Neural crest cell (in vitro differentiated cells): ENCODE results near the gene RASAL1. TPM values are rescaled to one million over a fixed set of nuclear protein-coding genes. Genes with fewer than 3 reads are reported as not detected.

Experiments used
- DNase-seq: peaks from one replicate; pipeline ENCODE4 v3.0.0; 2021; ENCODE audit warnings: low read depth, mixed read lengths, low spot score
- H3K27ac Mint-ChIP-seq: one replicate; pipeline ENCODE4 v1.8.0; 2021; ENCODE audit warnings: mild to moderate bottlenecking, mixed read lengths; ENCODE audit not compliant: unreplicated experiment
- H3K27me3 Mint-ChIP-seq: 2 replicates; pipeline ENCODE4 v1.8.0; 2021; ENCODE audit warnings: low read depth, mild to moderate bottlenecking, mixed read lengths
- H3K36me3 Mint-ChIP-seq: 2 replicates; pipeline ENCODE4 v1.8.0; 2021; ENCODE audit warnings: low read depth, mild to moderate bottlenecking, mixed read lengths
- H3K4me1 Mint-ChIP-seq: 2 replicates; pipeline ENCODE4 v1.8.0; 2021; ENCODE audit warnings: mixed read lengths
- H3K4me3 Mint-ChIP-seq: one replicate; pipeline ENCODE4 v1.8.0; 2021; ENCODE audit warnings: mild to moderate bottlenecking, mixed read lengths
- H3K9me3 Mint-ChIP-seq: 2 replicates; pipeline ENCODE4 v1.8.0; 2021; ENCODE audit warnings: mixed read lengths
- CTCF ChIP-seq: fragments of 200-600 bp; sonication (generic); conservative IDR thresholded peaks from 2 replicates; pipeline ENCODE4 v1.5.0; 2021; ENCODE audit warnings: antibody characterized with exemption, mild to moderate bottlenecking
- total RNA-seq: library from RNA; stranded (reverse); gene quantifications from 2 replicates; pipeline ENCODE4 v1.2.1, GENCODE V29; 2021

Gene RASAL1
- total RNA-seq, 1 donor from 2014 or later: not detected

GRCh38 chr12:113109872-113110599 lies 25.5 kb downstream of the RASAL1 start:
- Mint-ChIP-seq H3K4me3 (no peak overlapping the region), H3K27ac (no peak overlapping the region), H3K4me1 (no peaks in the 10 kb centered on the region), H3K36me3 (no peaks in the 10 kb centered on the region), H3K27me3 (peaks cover 30% of the 10 kb centered on the region), H3K9me3 (no peaks in the 10 kb centered on the region)
- no peak for DNase-seq
- TF ChIP-seq CTCF: no peak

- Mint-ChIP-seq H3K4me3 (no peak overlapping the region), H3K4me1 (no peaks in the 10 kb centered on the region), H3K27ac (no peak overlapping the region), H3K9me3 (no peaks in the 10 kb centered on the region), H3K27me3 (peaks cover 36% of the 10 kb centered on the region), H3K36me3 (no peaks in the 10 kb centered on the region)
- DNase-seq: no peak
- TF ChIP-seq CTCF: no peak
These were observed 26.2 kb downstream of the RASAL1 start for GRCh38 chr12:113109360-113109759.

GRCh38 chr12:113108308-113108707 lies 27.3 kb downstream of the RASAL1 start:
- H3K4me3 Mint-ChIP-seq: no peak overlapping the region
- no peak for TF ChIP-seq CTCF

GRCh38 chr12:113106361-113106760 lies 29.2 kb downstream of the RASAL1 start:
- Mint-ChIP-seq H3K36me3 (no peaks in the 10 kb centered on the region), H3K4me1 (no peaks in the 10 kb centered on the region), H3K9me3 (no peaks in the 10 kb centered on the region), H3K27ac (no peak overlapping the region), H3K4me3 (no peak overlapping the region), H3K27me3 (peaks cover 50% of the 10 kb centered on the region)
- DNase-seq: no peak
- TF ChIP-seq CTCF: no peak

More at GRCh38 chr12:113108308-113108707, 27.3 kb downstream of the RASAL1 start:
- no peak overlapping the region for H3K27ac Mint-ChIP-seq
- H3K4me1 Mint-ChIP-seq: no peaks in the 10 kb centered on the region
- H3K36me3 Mint-ChIP-seq: no peaks in the 10 kb centered on the region
- H3K9me3 Mint-ChIP-seq: no peaks in the 10 kb centered on the region
- DNase-seq: no peak
- peaks cover 45% of the 10 kb centered on the region for H3K27me3 Mint-ChIP-seq

- H3K27me3 Mint-ChIP-seq: peaks cover 50% of the 10 kb centered on the region
- no peaks in the 10 kb centered on the region for H3K36me3 Mint-ChIP-seq
- no peaks in the 10 kb centered on the region for H3K9me3 Mint-ChIP-seq
- no peak overlapping the region for H3K4me3 Mint-ChIP-seq
- H3K4me1 Mint-ChIP-seq: no peaks in the 10 kb centered on the region
- no peak for TF ChIP-seq CTCF
- no peak for DNase-seq
- no peak overlapping the region for H3K27ac Mint-ChIP-seq
These were observed 29.8 kb downstream of the RASAL1 start for GRCh38 chr12:113105606-113106271.
